Tongue (tissue), 2 donors: Measurements from ENCODE around the gene TSPAN17. TPM values are rescaled to one million over a fixed set of nuclear protein-coding genes. Genes with fewer than 3 reads are reported as not detected.

Source experiments
- DNase-seq: peaks from one replicate; pipeline ENCODE4 v3.0.0-alpha.2; 2015
- total RNA-seq: library from RNA; depleted of rRNA; stranded (reverse); fragments of >200 nt; gene quantifications from one replicate; pipeline ENCODE4 v1.2.3, GENCODE V29; 2014

Gene TSPAN17
- total RNA-seq, 1 donor from 2014 or later: 20.5 TPM

- DNase-seq: peak; percentile 89
Observed at GRCh38 chr5:176660860-176661641, 13.8 kb downstream of the TSPAN17 start.

GRCh38 chr5:176661676-176662075 is 14.4 kb downstream of the TSPAN17 start:
- DNase-seq: no peak

- DNase-seq: no peak
Observed at GRCh38 chr5:176662371-176663333, 15.4 kb downstream of the TSPAN17 start.

- no peak for DNase-seq
Observed at GRCh38 chr5:176663566-176663965, 16.3 kb downstream of the TSPAN17 start.

GRCh38 chr5:176664479-176664878 is 17.2 kb downstream of the TSPAN17 start:
- no peak for DNase-seq

DNA sequence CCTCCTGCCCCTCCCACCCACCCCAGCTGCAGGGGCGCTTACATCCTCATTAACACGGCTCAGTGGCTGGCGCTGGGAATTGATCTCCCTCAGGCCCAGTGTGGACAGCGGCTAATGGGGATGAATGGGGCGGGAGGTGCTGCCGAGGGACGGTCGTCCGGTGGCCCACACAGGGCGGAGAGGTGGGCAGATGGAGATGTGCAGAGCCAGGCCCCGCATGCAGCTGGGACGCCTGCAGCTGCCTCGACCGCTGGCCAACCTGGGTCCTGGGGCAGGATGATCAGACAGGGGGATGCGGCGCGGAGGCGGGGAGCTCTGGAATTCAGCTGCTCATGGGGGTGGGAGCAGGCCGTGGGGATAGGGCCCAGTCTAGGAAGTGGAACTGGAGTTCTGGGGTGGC is 17.6 kb downstream of the TSPAN17 start:
- DNase-seq: no peak

DNA sequence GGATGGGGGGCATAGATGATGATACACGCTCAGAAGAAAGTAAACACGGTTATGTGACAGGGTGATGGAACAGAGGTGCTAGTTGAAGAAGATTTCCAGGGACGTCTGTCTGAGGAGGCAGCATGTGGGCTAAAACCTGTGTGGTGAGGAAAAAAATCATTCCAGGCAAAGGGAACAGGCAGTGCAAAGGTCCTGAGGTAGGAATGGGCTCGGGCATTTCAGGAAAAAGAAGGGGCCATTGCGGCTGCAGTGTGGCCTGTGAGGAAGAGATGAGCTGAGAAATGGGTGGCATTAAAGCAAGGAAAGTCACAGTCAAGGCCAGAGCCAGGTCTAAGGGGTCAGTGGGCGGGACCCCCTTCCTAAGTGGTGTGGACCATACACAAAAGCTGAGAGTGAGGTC is 18.2 kb downstream of the TSPAN17 start:
- no peak for DNase-seq

DNA sequence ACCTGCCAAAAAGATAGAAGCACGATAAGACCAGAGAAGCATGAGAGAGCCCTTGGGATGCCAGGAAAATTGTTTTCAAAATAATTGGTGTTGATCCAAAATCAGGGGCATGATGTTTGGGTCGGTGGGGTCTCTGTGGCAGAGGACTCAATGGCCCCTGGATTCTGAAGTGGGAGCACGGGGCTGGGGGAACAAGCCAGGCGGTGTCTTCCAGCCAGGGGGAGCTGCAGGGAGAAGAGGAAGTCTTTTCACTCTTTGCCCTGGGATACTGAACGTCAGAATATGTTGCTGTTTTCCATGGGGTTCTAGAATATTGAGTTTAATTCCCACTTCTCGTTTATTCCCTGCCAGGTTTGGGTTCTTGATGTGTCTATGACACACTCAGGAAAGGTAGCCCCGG is 20.4 kb downstream of the TSPAN17 start:
- DNase-seq: no peak

DNA sequence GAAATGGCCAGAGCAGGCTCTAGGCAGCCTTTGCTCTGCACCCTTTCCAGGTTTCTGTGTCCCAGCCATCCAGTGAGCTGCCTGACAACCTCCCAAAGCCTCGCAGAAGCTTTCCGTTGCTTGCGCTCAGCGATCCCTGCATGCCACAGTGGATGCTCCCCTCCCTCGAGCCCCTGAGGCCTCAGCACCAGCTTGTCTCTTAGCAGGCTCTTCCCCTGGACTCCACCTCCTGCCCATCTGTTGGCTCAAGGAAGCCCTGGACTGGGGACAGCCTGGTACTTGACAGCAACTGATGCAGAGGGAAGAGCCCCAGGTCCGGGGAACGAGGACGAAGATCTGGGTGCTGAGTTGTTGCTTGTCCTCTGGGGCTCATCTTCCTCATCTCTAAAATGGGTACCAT is 23.2 kb downstream of the TSPAN17 start:
- no peak for DNase-seq

- DNase-seq: no peak
Observed at GRCh38 chr5:176671399-176671798, 24.1 kb downstream of the TSPAN17 start.

GRCh38 chr5:176671890-176672747 is 24.8 kb downstream of the TSPAN17 start:
- DNase-seq: no peak

DNA sequence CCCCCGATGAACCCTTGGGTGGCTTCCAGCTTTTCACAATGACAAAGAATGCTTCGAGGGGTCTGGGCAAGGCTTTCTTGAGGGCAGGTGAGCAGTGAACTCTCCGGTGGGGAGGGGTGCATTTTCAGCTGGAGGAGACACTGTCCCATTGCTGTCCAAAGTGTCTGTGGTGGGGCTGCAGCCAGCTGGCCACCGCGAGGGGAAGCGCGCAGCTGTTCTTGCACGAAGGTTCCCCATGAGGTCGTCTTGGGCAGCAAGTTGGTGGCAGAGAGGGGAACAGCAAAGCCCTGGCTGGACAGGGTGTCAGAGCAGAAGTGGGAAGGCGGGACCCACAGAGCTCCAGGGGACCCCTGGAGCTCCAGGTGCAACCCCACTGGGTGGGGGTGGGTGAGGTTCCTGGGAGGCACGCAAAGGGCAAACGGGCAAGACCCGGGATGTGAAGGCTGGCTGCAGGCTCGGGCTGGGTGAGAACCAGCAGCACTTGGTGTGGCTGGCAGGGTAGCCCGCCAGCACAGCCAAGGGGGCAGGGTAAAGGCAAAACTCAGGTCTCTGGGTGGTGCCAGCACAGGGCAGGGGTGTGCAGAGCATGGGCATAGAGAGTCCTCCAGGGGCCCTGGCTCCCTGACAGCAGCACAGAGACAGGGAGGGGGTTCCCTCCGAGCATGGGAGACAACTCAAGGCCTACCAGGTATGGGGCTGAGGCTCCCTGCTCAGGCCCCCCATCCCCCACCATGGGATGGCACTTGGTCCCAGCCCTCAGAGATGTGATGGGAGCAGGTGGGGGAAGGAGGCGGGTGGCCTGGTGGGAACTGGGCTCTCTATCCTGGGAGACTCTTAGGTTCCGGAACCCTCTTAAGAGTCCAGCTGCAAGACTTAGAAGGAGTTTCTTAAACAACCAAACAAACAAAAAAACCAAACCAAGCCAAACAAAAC is 26.6 kb downstream of the TSPAN17 start:
- peak; percentile 38 for DNase-seq

GRCh38 chr5:176674799-176675198 is 27.5 kb downstream of the TSPAN17 start:
- no peak for DNase-seq

DNA sequence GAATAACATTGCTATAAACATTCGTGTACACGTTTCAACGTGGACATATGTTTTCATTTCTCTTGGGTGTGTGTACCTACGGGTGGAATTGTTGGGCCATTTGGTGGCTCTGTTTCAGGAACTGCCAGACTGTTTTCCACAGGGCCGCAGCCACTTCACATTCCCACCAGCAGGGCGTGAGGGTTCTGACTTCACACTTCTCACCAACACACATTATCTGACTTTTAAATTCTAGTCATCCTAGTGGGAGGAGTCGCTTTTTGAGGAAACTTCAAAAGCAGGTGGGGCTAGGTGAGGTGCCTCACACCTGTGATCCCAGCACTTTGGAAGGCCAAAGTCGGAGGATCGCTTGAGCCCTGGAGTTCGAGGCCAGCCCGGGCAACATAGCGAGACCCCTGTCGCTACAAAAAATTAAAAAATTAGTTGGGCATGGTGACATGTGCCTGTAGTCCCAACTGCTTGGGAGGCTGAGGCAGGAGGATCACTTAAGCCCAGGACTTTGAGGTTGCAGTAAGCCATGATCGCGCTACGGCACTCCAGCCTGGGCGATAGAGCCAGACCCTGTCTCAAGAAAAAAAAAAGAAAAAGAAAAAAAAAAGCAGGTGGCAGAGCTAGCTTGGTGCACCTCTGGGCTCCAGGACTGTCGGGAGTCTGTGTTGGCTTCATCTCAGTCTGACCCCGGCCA is 28.5 kb downstream of the TSPAN17 start:
- DNase-seq: no peak

DNA sequence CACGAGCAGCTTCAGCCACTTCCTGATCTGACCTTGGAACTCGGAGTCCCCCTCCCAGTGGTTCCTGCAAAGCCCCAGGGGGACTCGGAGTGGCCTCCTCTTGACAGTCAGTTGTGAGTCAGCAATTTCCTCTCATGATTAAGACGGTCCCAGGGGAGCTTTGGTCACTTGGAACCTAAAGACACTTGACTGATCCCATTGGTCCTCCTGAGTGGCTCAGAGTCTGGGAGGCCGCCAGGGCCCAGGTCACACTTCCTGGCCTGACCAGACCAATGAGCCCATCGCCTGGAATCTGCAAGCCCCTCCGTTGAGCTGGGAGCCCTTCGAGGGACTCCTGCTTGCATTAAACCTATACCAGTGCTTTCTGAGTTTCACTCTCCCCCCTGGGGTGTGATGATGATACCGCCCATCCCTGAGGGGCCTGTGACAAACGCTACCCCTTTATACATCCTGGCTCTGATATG is 29.1 kb downstream of the TSPAN17 start:
- no peak for DNase-seq

- peak; percentile 76 for DNase-seq
Observed at GRCh38 chr5:176677209-176677939, 30.1 kb downstream of the TSPAN17 start.

GRCh38 chr5:176678584-176678983 is 31.3 kb downstream of the TSPAN17 start:
- DNase-seq: no peak

DNA sequence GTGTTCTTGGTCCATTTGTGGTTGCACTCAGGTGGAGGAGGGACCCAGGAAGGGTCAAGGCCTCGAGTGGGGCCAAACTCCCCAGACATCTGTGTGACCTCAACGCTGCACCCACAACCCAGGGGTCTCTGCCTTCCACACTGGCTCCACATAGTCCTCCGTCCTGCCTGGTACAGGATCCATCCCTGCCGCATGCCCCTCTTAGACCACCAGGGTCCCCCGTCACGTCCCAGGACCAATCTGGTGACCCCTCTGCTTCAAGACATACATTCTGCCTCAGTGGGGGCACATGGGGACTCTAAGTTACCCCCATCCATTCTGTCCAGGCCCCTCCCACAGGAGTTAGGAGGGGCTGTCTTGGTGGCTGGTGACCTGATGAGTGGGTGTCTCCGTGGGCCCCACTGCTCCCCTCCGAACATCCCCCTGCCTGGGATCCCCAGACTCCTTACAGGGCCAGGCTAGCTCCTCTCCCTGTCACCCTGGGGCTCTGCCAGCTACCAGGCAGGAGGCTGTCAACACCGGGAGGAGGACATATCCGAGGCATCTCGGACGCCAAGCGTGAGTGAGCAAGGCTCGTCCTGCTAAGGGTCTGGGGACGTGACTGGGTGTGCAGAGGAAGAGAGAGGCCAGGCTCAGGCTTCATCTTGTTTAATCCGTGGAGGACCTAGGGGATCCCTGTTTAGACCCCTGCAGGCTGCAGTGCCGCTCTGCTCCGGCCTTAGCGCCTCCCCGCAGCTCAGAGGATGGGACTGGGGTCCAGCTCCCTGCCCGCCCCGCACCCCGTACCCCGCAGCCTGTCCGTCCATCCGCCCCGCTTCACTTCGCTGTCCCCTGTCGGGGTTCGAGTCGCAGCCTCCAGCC is 32.3 kb downstream of the TSPAN17 start:
- DNase-seq: no peak

DNA sequence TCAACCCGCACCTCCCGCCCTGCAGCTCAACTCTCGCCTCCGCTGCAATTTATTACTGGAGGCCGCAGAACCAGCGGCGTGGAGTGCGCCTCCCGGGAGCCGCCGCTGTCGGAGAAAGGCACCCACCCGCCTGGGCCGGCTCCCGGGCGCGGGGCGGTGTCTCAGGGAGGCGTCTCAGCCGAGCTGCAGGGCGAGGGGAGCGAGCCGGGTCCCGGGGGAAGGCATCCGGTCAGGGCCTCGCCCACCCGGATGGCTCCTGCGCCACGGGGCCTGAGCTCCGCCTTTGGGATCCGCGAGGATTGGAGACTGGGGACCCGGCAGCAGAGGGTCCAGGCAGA is 32.9 kb downstream of the TSPAN17 start:
- no peak for DNase-seq
